Activated CD8-positive, alpha-beta memory T cell treated with anti-CD3 and anti-CD28 coated beads for 4 hours (primary cell): Measurements from ENCODE around the gene USP30.

Experiments used
- DNase-seq, 2 donors: peaks; one replicate each; pipeline ENCODE4 v3.0.0-alpha.2; 2020; ENCODE audit warnings: low read depth in 2 of 2

Gene USP30

DNA sequence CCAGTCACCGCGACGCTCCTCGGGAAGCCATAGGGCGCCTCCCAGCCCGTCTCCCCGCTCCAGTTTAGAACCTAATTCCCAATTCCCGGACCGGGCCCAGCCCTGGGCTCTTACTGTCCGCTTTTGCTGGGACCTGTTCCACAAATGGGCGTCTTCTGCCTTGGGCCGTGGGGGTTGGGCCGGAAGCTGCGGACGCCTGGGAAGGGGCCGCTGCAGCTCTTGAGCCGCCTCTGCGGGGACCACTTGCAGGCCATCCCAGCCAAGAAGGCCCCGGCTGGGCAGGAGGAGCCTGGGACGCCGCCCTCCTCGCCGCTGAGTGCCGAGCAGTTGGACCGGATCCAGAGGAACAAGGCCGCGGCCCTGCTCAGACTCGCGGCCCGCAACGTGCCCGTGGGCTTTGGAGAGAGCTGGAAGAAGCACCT lies 45.8 kb downstream of the USP30 start:
- no peak for DNase-seq

DNA sequence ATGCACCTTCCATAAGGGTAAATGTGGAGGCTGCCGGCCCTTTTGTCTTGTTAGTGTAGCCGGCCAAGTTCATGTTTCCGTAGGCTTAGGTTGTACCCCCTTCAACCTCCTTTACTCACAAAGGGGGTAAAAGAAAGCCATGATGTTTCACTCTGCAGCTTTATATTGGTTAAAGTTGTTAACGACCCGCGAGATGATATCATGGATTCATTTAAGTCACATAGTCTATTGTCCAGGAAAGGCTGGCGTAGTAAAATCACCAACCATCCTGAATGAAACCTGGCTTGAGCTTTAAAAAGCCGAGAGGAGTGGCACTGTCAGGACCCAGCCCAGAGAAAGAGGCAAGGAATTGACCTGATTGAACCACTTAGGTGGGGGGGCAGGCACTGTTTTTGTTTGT lies 46.3 kb downstream of the USP30 start:
- no peak for DNase-seq

DNA sequence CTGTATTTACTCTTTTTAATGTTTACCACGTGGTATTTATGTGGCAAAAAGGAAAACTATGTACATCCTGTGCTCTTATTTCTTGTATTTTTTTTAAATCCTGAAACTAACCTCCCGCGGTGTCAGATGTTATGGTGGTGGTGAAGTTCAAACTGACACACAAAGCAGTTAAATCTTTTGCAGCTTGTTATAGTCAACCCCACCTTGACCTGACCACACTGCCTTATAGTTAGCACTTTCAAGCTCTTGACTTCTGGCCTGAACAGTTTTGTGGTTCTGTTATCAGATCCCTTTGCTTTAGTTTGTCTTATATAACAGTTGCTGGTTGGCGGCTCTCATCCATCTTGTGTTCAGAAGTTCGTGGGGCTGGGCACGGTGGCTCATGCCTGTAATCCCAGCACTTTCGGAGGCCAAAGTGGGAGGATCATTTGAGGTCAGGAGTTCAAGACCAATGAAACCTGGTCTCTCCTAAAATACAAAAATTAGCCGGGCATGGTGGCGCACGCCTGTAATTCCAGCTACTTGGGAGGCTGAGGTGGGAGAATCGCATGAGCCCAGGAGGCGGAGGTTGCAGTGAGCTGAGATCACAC lies 47.1 kb downstream of the USP30 start:
- no peak for DNase-seq

DNA sequence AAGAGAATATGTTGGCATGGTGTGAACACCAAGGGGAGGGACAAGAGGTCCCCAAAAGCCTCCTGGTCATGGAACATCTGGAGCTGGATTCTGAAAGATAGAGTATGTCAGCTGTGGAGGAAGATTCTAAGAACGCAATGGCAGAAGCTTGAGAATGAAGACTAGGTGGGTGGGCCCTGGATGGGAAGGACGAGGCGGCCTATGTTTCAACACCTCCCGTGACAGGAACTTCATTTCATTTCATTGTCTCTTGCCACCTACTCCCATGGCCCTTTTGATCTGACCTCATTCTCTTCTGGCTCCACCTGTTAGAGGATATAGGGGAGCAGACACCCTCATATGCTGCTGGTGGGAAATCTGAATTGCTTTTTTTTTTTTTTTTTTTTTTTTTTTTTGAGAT lies 48.4 kb downstream of the USP30 start:
- no peak for DNase-seq

DNA sequence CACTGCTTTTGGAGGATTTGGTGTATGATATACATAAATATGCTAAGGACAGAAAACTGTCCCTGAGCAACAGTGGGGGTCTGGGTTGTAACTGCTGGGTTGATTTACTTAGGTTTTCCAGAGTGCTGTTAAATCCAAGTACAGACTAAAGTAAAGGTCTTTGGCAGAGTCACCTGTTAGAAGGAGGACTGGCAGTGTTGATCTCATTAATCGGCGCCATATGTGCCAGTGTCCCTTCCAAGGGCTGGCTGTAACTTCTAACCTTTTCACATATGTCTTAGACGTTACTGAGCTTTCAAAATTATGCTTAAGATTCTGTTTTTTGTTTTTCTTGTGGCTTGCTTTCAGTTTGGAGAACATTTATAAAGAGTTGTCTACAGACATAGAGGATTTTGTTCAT lies 50.1 kb downstream of the USP30 start:
- no peak for DNase-seq

DNA sequence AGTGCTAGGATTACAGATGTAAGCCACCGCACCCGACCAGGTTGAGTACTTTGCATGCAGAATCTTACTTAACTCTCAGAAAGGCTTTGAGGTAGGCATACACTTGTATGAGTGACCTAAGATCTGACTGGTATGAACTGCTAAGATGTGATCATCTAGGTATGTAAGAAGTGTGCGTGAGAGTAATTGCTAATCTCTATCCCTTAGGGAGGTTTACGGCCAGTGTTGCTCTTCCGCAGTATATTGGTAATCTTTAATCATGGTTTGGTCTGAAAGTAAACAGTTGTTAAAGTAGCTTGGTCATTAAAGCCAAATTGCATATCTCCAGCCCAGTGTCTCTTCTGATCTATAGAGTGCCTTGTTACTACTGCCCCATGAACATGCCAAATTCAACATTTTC lies 52.8 kb downstream of the USP30 start:
- no peak for DNase-seq

DNA sequence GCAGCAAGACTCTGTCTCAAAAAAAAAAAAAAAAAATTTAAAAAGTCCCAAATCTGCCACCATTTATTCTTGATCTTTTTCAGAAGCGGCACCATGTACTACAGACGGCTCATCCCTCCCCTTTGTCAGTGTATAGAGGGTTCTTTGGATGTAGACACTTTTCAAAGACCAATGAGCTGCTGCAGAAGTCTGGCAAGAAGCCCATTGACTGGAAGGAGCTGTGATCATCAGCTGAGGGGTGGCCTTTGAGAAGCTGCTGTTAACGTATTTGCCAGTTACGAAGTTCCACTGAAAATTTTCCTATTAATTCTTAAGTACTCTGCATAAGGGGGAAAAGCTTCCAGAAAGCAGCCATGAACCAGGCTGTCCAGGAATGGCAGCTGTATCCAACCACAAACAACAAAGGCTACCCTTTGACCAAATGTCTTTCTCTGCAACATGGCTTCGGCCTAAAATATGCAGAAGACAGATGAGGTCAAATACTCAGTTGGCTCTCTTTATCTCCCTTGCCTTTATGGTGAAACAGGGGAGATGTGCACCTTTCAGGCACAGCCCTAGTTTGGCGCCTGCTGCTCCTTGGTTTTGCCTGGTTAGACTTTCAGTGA lies 57.5 kb downstream of the USP30 start:
- DNase-seq = no peak

DNA sequence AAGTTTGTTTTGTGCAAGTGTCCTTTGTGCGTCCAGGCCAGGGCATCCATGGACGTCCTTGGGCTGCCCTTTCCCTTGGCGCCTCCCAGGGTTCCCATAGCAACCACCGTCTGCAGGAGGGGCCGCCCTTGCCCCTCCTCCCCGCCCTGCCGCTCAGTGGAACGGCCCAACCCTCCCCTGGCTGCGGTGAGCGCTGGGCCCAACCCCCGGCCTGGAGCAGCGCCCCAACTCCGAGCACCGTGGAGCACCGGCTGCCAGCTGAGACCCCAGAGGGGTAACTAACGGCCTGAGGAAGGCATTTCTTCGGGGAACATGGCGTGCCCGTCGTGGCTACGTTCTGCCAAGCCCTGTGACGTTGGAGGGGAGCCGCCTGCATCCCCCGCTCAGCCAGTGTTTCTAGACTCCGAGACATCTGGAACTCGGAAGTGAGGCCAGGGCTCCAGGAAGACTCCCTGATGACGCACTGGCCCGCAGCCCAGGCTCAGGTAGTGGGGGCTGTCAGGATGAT lies 58.7 kb downstream of the USP30 start:
- no peak for DNase-seq

DNA sequence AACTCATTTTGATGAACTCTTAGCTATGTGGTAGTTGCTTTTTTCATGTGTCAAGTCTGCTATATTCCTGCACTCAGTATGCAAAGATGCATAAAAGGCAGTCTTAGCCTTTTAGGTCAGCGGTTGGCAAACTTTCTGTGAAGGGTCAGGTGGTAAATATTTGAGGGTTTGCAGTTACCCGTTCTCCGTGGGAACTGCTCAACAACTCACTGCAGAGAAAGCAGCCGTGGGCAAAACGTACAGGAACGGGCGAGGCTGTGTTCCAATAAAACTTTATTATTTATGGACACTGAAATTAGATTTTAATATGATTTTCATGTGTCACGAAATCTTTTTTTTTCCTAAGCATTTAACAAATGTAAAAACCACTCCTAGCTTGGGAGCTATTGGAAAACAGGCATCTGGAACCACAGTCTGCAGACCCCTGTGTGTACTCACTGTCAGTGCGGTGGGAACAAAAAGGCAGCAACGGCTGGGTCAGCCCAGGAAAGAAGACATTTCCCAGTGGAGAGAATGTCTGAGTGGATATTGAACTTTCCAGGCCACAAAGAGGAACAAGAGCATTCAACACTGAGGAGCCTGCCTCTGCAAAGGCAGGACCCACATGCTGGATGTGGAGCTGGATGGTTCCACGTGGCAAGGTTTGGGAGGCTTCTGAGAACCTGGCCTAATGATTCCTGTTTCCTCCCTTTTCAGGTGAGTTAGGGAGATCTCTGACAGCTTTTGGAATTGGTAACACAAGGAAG lies 60.5 kb downstream of the USP30 start:
- no peak for DNase-seq

DNA sequence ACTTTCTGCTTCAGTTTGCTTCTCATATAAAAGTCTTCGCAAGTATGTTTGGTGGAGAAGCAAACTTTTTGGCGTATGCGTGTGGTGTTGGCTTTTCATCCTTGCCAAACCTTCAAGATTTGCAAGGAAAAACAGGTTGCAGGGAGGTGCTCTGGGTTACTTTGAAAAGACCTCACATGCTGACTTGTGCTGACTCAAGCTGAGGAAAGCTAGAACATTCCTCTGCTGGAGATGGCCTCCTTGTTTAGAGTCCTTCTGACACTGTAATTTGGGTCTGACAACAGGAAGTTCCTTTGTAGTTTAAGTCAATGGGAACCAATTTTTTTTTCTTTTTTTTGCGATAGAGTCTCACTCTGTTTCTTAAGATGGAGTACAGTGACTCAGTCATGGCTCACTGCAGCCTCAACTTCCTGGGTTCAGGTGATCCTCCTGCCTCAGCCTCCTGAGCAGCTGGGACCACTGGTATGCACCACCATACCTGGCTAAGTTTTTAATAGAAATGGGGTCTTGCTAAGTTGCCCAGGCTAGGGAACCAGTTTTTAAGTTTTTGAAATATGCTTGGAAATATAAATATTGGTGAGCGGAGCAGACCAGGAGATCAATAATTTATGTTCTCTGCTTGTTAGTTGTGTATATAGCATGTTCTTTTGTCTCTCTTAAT lies 61.4 kb downstream of the USP30 start:
- no peak for DNase-seq

DNA sequence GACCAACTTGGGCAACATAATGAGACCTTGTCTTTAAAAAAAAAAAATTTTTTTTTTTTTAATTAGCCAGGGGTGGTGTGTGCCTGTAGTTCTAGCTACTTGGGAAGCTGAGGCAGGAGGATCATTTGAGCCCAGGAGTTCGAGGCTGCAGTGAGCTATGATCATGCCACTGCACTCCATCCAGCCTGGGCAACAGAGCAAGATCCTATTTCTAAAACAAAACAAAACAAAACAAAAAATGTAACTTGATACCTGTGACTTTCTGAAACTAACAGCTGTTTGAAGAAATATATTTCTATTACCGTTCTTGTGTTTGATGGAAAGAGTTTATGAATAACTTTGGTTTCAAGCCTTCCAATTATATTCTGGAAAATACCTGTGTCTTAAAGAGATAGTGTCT lies 62.3 kb downstream of the USP30 start:
- no peak for DNase-seq

DNA sequence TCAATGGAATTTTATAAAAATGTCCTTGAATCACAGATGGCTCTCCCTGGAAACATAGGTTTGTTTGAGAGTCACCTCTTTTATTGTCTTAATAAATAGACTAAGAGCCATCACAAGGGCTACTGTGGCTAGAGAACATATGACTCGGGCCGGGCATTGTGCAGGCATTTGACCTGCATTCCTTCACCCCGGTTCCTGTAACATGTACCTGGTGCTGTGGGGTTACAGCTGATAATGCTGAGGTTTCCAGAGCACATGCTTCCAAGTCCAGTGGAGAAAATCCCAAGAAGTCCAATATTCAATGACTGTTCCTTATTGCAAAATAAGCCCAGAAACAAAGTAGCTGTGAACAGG lies 63.0 kb downstream of the USP30 start:
- no peak for DNase-seq

DNA sequence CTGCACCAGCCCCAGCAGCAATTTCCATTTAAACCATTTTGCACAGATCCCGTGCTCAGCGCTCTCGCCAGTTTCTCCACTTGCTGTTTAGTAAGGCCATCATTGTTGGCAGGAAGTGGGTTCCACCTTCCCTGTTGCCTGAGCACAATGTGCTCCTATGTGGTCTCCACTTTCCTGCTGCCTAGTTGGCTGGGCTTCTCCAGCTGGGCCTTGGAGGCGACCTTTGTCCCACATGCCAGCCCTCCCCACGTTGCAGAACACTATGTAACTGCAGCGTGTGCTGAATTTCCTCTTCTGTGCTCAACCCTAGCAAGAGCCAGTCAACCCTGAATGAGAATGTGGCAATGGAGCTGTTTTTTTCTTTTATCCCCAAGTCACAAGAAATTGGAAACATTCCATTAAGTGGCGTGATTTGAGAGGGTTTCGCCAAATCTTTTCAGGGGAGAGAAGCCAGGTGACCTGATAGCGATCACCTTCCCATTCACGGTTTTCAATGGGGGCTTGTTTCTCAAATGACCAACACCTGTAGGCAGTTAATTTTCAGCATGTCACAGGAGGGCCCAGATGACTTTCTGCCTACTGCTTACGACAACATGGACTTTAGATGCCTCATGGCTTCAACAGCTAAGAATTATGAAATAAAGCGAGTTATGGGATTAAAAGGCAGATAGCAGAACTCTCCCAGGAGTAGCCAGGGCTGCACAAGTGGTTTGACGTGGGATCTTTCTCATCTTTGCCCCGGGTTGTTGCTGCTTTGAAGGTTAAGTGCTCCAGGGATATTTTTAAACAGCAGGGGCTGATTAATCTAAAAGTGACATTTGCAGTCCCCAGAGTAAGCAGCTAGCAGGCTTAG lies 63.6 kb downstream of the USP30 start, which contains the start of gene ACACB:
Gene ACACB (plus strand): TSS at position 830 of the 853 bp plus-strand sequence. CDS start 22,819 bp downstream, outside the sequence.
- DNase-seq = no peak

DNA sequence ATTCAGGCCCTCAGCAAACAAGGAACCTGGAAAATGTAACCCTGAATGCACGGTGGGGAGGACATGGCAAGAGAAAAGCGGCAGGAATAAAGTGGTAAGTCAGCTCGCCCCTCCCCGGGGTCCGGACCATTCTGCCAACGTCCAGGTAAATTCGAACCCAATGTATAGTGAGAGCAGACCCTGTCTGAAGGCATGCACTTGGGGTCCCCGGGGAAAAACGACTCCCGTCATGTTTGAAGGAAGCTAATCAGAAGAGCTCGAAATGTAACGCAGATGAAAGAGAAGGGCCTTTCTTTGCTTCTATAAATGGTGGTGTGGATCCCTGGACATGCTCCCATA lies 64.2 kb downstream of the USP30 start:
- DNase-seq = no peak

DNA sequence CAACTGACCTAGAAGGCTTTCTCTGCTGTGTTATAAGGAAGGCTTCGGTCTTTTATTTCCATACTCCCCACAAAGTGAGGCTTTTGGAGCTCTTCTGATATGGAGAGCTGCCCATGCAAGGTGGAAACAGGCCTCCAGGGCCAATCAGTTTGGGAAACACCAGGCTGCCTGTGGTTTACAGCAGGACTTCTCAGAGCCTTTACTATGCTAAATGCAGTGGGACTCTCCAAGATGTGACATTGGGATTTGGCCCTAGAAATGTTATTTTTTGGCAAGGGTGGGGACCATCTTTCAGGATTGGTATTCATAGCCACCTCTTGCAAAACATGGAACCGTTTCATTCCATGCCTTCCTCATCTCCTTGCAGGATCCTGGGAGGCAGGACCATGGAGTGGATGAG lies 67.7 kb downstream of the USP30 start:
- DNase-seq = no peak

DNA sequence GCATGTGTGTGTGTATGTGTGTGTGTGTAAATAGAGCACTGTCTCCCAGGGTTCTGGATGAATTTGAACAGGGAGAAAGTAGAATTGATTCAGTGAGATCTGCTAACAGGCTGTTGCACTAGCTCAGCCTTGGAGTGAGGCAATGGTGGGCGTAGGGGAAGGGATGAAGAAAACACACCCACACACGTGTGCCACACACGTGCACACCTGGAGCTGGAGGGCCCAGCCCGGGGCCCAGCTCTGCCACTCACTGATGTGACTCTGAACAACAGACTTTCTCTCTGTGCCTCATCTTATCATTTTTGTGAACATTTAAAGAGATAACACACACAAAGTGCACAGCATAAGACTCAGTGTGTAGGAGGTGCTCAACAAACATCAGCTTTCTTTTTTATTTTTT lies 68.2 kb downstream of the USP30 start:
- DNase-seq = no peak

DNA sequence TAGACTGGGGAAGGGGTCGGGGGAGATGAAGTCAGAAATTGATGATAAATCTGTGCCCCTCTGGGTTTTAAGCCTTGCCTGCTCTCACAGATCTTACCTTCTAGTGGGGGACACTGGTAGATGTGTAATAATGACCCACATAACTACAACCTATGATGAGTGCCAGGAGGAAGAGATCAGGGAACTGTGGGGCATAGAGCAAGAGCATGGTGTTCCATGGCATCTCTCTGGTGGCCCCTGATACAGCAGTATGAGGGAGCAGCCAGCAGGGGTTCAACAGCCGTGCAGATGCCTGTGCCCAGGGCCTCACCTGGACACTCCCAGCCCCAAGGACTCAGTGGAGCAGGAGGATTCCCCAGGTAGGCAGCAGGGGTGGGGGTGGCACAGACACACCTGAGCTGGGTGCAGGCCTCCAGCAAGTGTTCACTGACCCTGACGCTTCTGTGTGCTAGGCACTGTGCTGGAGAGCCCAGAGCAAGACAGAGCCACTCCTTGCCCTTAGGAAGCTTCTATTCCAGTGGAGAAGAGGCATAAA lies 69.0 kb downstream of the USP30 start:
- no peak for DNase-seq

DNA sequence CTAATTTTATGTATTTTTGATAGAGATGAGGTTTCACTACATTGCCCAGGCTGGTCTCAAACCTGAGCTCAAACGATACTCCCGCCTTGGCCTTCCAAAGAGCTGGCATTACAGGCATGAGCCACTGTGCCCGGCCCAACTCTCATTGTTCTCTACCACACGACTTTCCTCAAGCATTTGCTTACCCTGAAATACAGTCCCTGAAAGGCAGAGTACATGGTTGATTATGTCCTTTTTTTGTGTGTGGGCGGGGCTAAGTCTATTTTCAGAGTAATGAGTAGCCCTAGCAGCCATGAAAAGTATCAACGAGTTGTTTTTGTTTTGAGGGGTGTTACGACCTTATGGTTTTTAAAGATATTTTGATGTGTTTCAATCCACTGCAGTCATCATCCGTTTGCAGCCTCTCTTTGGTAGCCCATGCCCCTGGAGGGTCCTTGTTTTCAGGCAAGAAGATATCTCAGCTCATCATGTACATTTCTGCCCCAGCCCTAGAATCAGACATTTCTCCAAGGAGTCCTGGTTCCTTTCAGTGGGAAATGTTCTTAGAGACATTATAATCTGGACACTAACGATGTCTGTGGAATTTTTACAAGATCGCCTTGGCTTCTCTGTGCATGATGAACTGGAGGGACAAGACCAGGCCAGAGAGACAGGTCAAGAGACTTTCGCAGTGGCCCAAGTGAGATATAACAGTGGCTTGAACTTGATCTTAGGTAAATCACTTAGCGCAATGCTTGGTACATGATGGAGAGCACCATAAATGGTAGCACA lies 72.7 kb downstream of the USP30 start:
- no peak for DNase-seq

DNA sequence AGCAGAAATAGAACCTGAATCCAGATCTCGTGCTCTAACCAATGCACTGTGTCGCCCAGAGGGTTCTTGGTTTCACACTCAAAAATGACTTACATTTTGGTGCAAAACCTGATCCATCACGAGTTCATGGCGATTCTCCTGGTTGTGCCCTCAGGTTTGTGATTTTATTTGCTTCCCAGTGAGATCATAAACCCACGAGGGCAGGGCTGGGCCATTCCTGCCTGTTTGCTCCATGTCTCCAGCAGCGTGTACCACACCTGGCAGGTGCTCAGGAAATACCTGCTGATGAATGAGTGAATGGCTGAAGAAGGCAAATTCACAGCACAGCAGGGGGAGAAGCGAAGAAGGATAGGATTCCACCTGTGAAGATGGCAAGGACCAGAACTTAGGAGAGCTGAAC lies 73.4 kb downstream of the USP30 start:
- no peak for DNase-seq

DNA sequence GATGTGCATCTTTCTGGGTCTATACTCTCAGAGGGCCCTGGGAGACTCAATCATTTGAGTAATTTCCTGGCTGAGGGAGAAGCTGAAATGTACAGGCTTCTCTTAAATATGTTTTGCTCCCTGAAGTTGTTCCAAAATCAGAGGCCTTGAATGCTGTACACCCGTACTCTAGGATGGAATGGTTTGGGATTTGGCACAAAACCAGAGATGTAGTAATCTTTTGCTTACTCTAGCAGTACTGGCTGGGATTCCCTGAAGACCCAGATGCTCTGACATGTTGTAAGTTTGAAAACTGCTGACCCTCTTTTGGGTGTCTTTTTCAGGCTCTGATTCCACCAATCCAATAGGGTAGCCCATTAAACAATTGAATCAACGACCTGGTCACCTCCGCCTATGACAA lies 74.4 kb downstream of the USP30 start:
- no peak for DNase-seq
